ENCODE measurements around the gene PCDHGB3. TPM values are rescaled to one million over a fixed set of nuclear protein-coding genes. Genes with fewer than 3 reads are reported as not detected.
A peak's percentile ranks its signal among the peaks of the same experiment; 100 is the strongest.
"Not testable (repeated sequence)": the region's sequence is repeated elsewhere in the genome, so short reads cannot be mapped to it uniquely, and the experiment has no call there.

The PCDHGB3 gene
- total RNA-seq, 1 donor from 2014 or later, result 9.7 TPM

GRCh38 chr5:141412854-141413539 is 43.0 kb downstream of the PCDHGB3 start, which contains the start of gene PCDHGA10:
Gene PCDHGA10, plus strand, starts transcription at chr5:141412987. Its CDS starts 189 bp downstream, at chr5:141413176.
- ATAC-seq (peak; percentile 39), DNase-seq (ENCODE audit: low spot score) (peak; percentile 59)
- intact Hi-C loops (cut with DNase I), result no loop called here

- DNase-seq (ENCODE audit: low spot score), result no peak
- no peak for ATAC-seq
- intact Hi-C loops (cut with DNase I), result no loop called here
These were observed 43.6 kb downstream of the PCDHGB3 start for GRCh38 chr5:141413540-141414069.

- ATAC-seq; DNase-seq (ENCODE audit: low spot score); intact Hi-C loops (cut with DNase I): not testable (repeated sequence)
These were observed 44.7 kb downstream of the PCDHGB3 start for GRCh38 chr5:141414548-141415274.

GRCh38 chr5:141415275-141415618 is 45.2 kb downstream of the PCDHGB3 start:
- ATAC-seq, result not testable (repeated sequence)

GRCh38 chr5:141417494-141418172 is 47.6 kb downstream of the PCDHGB3 start, which contains the start of gene PCDHGB7:
Gene PCDHGB7, plus strand, starts transcription at chr5:141417677. Its CDS starts 183 bp downstream, at chr5:141417860.
- DNase-seq (ENCODE audit: low spot score) (peak; percentile 78), ATAC-seq (peak; percentile 94)
- intact Hi-C loops (cut with DNase I), result not testable (repeated sequence)

More at GRCh38 chr5:141415275-141415618, 45.2 kb downstream of the PCDHGB3 start:
- DNase-seq (ENCODE audit: low spot score); intact Hi-C loops (cut with DNase I): not testable (repeated sequence)

GRCh38 chr5:141419074-141419880 is 49.2 kb downstream of the PCDHGB3 start:
- intact Hi-C loops (cut with DNase I), result no loop called here
- peak; percentile 52 for DNase-seq (ENCODE audit: low spot score)
- no peak for ATAC-seq

GRCh38 chr5:141420855-141421488 is 50.9 kb downstream of the PCDHGB3 start, which contains the start of gene PCDHGA11:
Gene PCDHGA11, plus strand, starts transcription at chr5:141421051. Its CDS starts 177 bp downstream, at chr5:141421228.
- intact Hi-C loops (cut with DNase I), result loop anchor here (10.0 kb wide), 1 partner anchor 124 kb away; no protein-coding TSS in a partner anchor
- no peak for ATAC-seq
- peak; percentile 60 for DNase-seq (ENCODE audit: low spot score)

- ATAC-seq, result no peak
- no peak for DNase-seq (ENCODE audit: low spot score)
- intact Hi-C loops (cut with DNase I), result loop anchor here (10.0 kb wide), 1 partner anchor 123 kb away; no protein-coding TSS in a partner anchor
These were observed 51.4 kb downstream of the PCDHGB3 start for GRCh38 chr5:141421489-141421855.

Other genes starting within 250 kb of the PCDHGB3 start
- 12.2 TPM for gene PCDHB4, start 248.4 kb upstream of the PCDHGB3 start, total RNA-seq
- gene PCDHB5, start 235.0 kb upstream of the PCDHGB3 start, total RNA-seq, result 4.4 TPM
- 2.4 TPM for gene PCDHB6, start 220.2 kb upstream of the PCDHGB3 start, total RNA-seq
- 5.0 TPM for gene PCDHB7, start 197.6 kb upstream of the PCDHGB3 start, total RNA-seq
- 4.5 TPM for gene PCDHB8, start 192.5 kb upstream of the PCDHGB3 start, total RNA-seq
- gene PCDHB16, start 187.9 kb upstream of the PCDHGB3 start, total RNA-seq, result 9.5 TPM
- 3.7 TPM for gene PCDHB9, start 183.1 kb upstream of the PCDHGB3 start, total RNA-seq
- 5.3 TPM for gene PCDHB10, start 177.9 kb upstream of the PCDHGB3 start, total RNA-seq
- 9.9 TPM for gene PCDHB11, start 170.6 kb upstream of the PCDHGB3 start, total RNA-seq
- gene PCDHB12, start 161.5 kb upstream of the PCDHGB3 start, total RNA-seq, result 6.6 TPM
- 4.9 TPM for gene PCDHB13, start 156.3 kb upstream of the PCDHGB3 start, total RNA-seq
- gene PCDHB14, start 146.9 kb upstream of the PCDHGB3 start, total RNA-seq, result 5.3 TPM
- gene PCDHB15, start 124.8 kb upstream of the PCDHGB3 start, total RNA-seq, result 7.3 TPM
- 1.4 TPM for gene SLC25A2, start 66.2 kb upstream of the PCDHGB3 start, total RNA-seq
- 84.3 TPM for gene TAF7, start 49.5 kb upstream of the PCDHGB3 start, total RNA-seq
- 1.4 TPM for gene PCDHGA1, start 39.7 kb upstream of the PCDHGB3 start, total RNA-seq
- 13.5 TPM for gene PCDHGA2, start 31.5 kb upstream of the PCDHGB3 start, total RNA-seq
- gene PCDHGA3, start 26.4 kb upstream of the PCDHGB3 start, total RNA-seq, result 6.7 TPM
- 7.8 TPM for gene PCDHGB1, start 20.1 kb upstream of the PCDHGB3 start, total RNA-seq
- 10.6 TPM for gene PCDHGA4, start 15.2 kb upstream of the PCDHGB3 start, total RNA-seq
- gene PCDHGB2, start 10.2 kb upstream of the PCDHGB3 start, total RNA-seq, result 10.2 TPM
- 8.8 TPM for gene PCDHGA5, start 6.1 kb upstream of the PCDHGB3 start, total RNA-seq
- gene PCDHGA6, start 3.6 kb downstream of the PCDHGB3 start, total RNA-seq, result 10.3 TPM
- gene PCDHGA7, start 12.5 kb downstream of the PCDHGB3 start, total RNA-seq, result 7.3 TPM
- gene PCDHGB4, start 17.5 kb downstream of the PCDHGB3 start, total RNA-seq, result 9.0 TPM
- gene PCDHGA8, start 22.4 kb downstream of the PCDHGB3 start, total RNA-seq, result 5.3 TPM
- 16.3 TPM for gene PCDHGB5, start 27.7 kb downstream of the PCDHGB3 start, total RNA-seq
- 10.7 TPM for gene PCDHGA9, start 32.5 kb downstream of the PCDHGB3 start, total RNA-seq
- 12.4 TPM for gene PCDHGB6, start 37.8 kb downstream of the PCDHGB3 start, total RNA-seq
- gene PCDHGA10, start 42.7 kb downstream of the PCDHGB3 start, total RNA-seq, result 8.9 TPM
- 18.9 TPM for gene PCDHGB7, start 47.4 kb downstream of the PCDHGB3 start, total RNA-seq
- 7.8 TPM for gene PCDHGA11, start 50.8 kb downstream of the PCDHGB3 start, total RNA-seq
- 12.1 TPM for gene PCDHGA12, start 60.3 kb downstream of the PCDHGB3 start, total RNA-seq
- 71.4 TPM for gene PCDHGC3, start 105.7 kb downstream of the PCDHGB3 start, total RNA-seq
- 4.5 TPM for gene PCDHGC4, start 114.8 kb downstream of the PCDHGB3 start, total RNA-seq
- 3.8 TPM for gene PCDHGC5, start 118.8 kb downstream of the PCDHGB3 start, total RNA-seq
- 92.5 TPM for gene DIAPH1, start 248.8 kb downstream of the PCDHGB3 start, total RNA-seq